Activated B cell treated with CpG ODN at 0.5 μM for 24 hours (primary cell): ENCODE results near the gene ZNF593OS. TPM values are rescaled to one million over a fixed set of nuclear protein-coding genes. Genes with fewer than 3 reads are reported as not detected.

ENCODE experiments used
- ATAC-seq: fragments of 200-7000 bp; cut with Tn5 transposase; one replicate; pipeline ENCODE4 v1.10.0; 2021; ENCODE audit warnings: low read depth, mild to moderate bottlenecking, moderate library complexity
- CTCF ChIA-PET: fragments of 350-600 bp; sonication (Branson Sonifier 250); formaldehyde crosslinking; loops from one replicate; lab custom pipeline; 2021; ENCODE audit warnings: antibody characterized with exemption; lab: Charles Lee
- POLR2A ChIA-PET: fragments of 350-600 bp; sonication (Branson Sonifier 250); formaldehyde crosslinking; loops from one replicate; lab custom pipeline; 2021; ENCODE audit warnings: antibody characterized with exemption; lab: Charles Lee
- DNase-seq: peaks from one replicate; pipeline ENCODE4 v3.0.0; 2022
- H3K27ac Mint-ChIP-seq: one replicate; pipeline ENCODE4 v1.8.0; 2020; ENCODE audit warnings: mixed read lengths
- H3K27me3 Mint-ChIP-seq: one replicate; pipeline ENCODE4 v1.8.0; 2021; ENCODE audit warnings: mixed read lengths
- H3K36me3 Mint-ChIP-seq: one replicate; pipeline ENCODE4 v1.8.0; 2021; ENCODE audit warnings: low read depth, mixed read lengths
- H3K4me1 Mint-ChIP-seq: one replicate; pipeline ENCODE4 v1.8.0; 2021; ENCODE audit warnings: mixed read lengths
- H3K4me3 Mint-ChIP-seq: one replicate; pipeline ENCODE4 v1.8.0; 2020; ENCODE audit warnings: mild to moderate bottlenecking, mixed read lengths
- H3K9me3 Mint-ChIP-seq: one replicate; pipeline ENCODE4 v1.8.0; 2020; ENCODE audit warnings: mixed read lengths
- intact Hi-C: fragments of 100-400 bp; cut with micrococcal nuclease; formaldehyde crosslinking; loops from one replicate; pipeline ENCODE4 v1.15.1; 2024
- total RNA-seq: library from RNA; stranded (reverse); gene quantifications from 2 replicates; pipeline ENCODE4 v1.2.3, GENCODE V29; 2022
- TF ChIP-seq, protein P1 (sequence below): fragments of 200-600 bp; IDR thresholded peaks from one replicate; pipeline ENCODE4 v1.8.0; 2022; ENCODE audit warnings: antibody characterized with exemption, mild to moderate bottlenecking

The ZNF593OS gene
- total RNA-seq, 1 donor from 2014 or later: not detected

DNA sequence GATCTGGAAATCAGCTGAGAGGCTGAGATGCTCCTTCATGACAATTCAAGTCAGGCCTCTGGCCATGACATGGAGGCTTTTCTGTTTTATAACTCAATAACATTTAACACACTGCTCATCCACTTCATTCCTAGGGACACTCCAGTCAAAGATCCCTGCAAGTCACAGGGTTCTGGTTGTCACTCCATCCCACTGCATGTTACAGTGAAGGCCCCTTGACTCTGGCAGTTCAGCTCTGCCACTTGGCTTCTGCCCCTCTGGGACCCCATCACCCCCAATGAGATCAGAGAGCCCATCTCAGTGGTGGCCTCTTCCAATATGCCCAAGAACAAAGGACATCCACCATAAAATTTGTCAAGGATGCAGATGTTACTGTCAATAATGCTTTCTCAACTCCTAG, 22.7 kb downstream of the ZNF593OS start:
- H3K4me1 Mint-ChIP-seq: peaks cover 3% of the 10 kb centered on the region
- no peaks in the 10 kb centered on the region for H3K36me3 Mint-ChIP-seq
- intact Hi-C loops: no loop called here
- POLR2A ChIA-PET: interaction anchor here (0.7 kb wide), 1 partner anchor 233 kb away, joined by 3 read pairs; no protein-coding TSS in a partner anchor
- CTCF ChIA-PET: interaction anchor here (1.2 kb wide), 1 partner anchor 10 kb away, joined by 3 read pairs; no protein-coding TSS in a partner anchor
- no peaks in the 10 kb centered on the region for H3K9me3 Mint-ChIP-seq
- ATAC-seq (no peak), DNase-seq (no peak)
- H3K4me3 Mint-ChIP-seq: no peak overlapping the region
- H3K27me3 Mint-ChIP-seq: peaks cover 15% of the 10 kb centered on the region
- H3K27ac Mint-ChIP-seq: no peak overlapping the region
- TF ChIP-seq, protein P1, sequence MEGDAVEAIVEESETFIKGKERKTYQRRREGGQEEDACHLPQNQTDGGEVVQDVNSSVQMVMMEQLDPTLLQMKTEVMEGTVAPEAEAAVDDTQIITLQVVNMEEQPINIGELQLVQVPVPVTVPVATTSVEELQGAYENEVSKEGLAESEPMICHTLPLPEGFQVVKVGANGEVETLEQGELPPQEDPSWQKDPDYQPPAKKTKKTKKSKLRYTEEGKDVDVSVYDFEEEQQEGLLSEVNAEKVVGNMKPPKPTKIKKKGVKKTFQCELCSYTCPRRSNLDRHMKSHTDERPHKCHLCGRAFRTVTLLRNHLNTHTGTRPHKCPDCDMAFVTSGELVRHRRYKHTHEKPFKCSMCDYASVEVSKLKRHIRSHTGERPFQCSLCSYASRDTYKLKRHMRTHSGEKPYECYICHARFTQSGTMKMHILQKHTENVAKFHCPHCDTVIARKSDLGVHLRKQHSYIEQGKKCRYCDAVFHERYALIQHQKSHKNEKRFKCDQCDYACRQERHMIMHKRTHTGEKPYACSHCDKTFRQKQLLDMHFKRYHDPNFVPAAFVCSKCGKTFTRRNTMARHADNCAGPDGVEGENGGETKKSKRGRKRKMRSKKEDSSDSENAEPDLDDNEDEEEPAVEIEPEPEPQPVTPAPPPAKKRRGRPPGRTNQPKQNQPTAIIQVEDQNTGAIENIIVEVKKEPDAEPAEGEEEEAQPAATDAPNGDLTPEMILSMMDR: no peak

DNA sequence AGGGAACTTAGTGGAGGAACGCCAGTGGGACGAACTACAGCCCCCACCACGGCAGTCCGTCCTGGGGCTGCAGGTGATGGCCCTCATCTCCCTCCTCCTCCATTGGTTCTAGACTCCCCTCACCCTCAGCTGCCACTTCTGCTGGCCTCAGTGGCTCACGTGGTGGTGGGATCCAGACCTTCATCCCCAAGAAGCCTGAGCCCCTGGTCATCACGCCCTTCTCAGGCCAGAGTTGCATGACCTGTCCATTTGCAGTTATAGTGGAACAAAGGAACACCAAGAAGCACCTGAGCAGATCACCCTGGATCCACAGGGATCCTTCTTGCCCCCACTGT, 25.7 kb downstream of the ZNF593OS start:
- H3K36me3 Mint-ChIP-seq: no peaks in the 10 kb centered on the region
- TF ChIP-seq, protein P1: no peak
- no peak overlapping the region for H3K27ac Mint-ChIP-seq

DNA sequence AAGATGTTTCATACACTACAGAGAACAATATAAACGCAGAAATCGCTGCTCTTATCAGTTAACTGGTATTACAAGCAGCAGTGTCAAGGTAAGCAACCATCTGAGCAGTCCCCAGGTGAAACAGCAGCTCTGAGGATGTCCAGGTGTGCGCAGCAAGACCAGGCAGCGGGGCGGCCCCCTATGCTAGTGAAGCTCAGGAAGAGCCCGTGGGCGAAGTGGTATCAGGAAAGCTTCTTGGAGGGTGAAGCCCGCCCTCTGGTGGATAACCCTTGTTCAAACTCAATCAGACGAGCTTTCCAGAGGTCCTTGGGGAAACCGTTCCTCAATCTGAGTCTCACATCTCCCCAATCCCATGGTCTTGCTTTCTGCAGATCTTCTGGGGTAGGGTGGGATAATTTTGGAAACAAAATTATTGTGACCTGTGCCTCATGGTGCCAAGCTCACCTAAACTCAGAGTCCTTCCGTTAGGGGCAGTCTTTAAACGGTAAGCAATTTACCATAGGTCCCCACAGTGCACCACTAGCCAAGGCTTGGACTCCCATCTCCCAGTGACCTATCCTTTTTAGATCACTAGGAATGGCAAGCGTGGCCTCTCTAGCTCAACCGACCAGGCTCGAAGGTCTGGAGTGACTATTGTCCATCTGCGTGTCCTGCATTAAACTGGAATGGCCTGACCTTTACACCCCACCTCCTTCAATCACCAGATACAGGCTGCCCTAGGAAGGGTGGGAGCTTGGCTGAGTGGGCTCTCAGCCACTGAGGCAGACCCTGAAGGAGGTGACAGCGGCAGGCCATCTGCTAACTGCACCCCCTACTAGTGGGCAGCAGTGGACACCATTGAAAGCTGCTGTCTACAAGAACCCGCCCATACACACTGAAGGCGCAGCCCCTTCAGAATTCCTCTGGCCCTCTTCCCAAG, 26.3 kb downstream of the ZNF593OS start:
- no peak overlapping the region for H3K4me3 Mint-ChIP-seq
- DNase-seq (no peak), ATAC-seq (peak; percentile 69)
- no peaks in the 10 kb centered on the region for H3K36me3 Mint-ChIP-seq
- no peak overlapping the region for H3K27ac Mint-ChIP-seq
- no peaks in the 10 kb centered on the region for H3K9me3 Mint-ChIP-seq
- CTCF ChIA-PET: interaction anchor here (0.5 to 5.8 kb wide), 32 partner anchors 8 to 276 kb away, joined by 3 to 126 read pairs (median 4); partner anchors contain the start of genes CEP85, PAFAH2, PDIK1L and ZNF593
- intact Hi-C loops: loop anchor here (1.0 kb wide), 3 partner anchors 40 to 250 kb away; no protein-coding TSS in a partner anchor
- H3K4me1 Mint-ChIP-seq: peaks cover 3% of the 10 kb centered on the region
- TF ChIP-seq, protein P1: peak; percentile 50
- POLR2A ChIA-PET: interaction anchor here (0.6 to 1.3 kb wide), 3 partner anchors 17 to 174 kb away, joined by 3 to 5 read pairs (median 4); no protein-coding TSS in a partner anchor
- H3K27me3 Mint-ChIP-seq: peaks cover 15% of the 10 kb centered on the region

More for the DNA sequence above, 25.7 kb downstream of the ZNF593OS start:
- Mint-ChIP-seq H3K9me3 (no peaks in the 10 kb centered on the region), H3K27me3 (peaks cover 15% of the 10 kb centered on the region), H3K4me1 (peaks cover 3% of the 10 kb centered on the region), H3K4me3 (no peak overlapping the region)
- ChIA-PET CTCF (interaction anchor here (1.5 to 5.8 kb wide), 8 partner anchors 12 to 271 kb away, joined by 3 to 126 read pairs (median 11); partner anchors contain the start of genes PAFAH2 and PDIK1L), POLR2A (interaction anchor here (0.6 kb wide), 1 partner anchor 20 kb away, joined by 3 read pairs; no protein-coding TSS in a partner anchor)
- intact Hi-C loops: loop anchor here (1.0 kb wide), 3 partner anchors 41 to 251 kb away; no protein-coding TSS in a partner anchor
- ATAC-seq (no peak), DNase-seq (no peak)

DNA sequence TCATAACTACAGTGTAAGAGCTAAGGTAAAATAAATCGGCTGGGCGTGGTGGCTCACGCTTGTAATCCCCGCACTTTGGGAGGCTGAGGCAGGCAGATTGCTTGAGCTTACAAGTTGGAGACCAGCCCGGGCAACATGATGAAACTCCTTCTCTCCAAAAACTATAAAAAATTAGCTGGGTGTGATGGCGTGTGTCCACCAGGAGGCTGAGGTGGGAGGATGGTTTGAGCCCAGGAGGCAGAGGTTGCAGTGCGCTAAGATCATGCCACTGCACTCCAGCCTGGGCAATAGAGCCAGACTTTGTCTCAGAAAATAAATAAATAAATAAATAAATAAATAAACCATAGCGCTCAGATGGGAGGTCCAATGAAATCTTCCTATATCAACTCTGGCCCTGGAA, 29.5 kb downstream of the ZNF593OS start:
- H3K4me1 Mint-ChIP-seq: peaks cover 3% of the 10 kb centered on the region

More for the DNA sequence above, 29.5 kb downstream of the ZNF593OS start:
- peaks cover 8% of the 10 kb centered on the region for H3K27me3 Mint-ChIP-seq
- ChIA-PET CTCF (interaction anchor here (1.3 to 5.8 kb wide), 3 partner anchors 35 to 179 kb away, joined by 3 to 126 read pairs (median 5); no protein-coding TSS in a partner anchor), POLR2A (no interaction called here)
- intact Hi-C loops: no loop called here
- ATAC-seq (no peak), DNase-seq (no peak)
- TF ChIP-seq, protein P1: no peak
- no peak overlapping the region for H3K27ac Mint-ChIP-seq
- H3K4me3 Mint-ChIP-seq: no peak overlapping the region
- no peaks in the 10 kb centered on the region for H3K36me3 Mint-ChIP-seq
- H3K9me3 Mint-ChIP-seq: no peaks in the 10 kb centered on the region
